Uterus (tissue), 2 donors: Measurements from ENCODE around the gene AQP11.

Source experiments
- POLR2A ChIP-seq, 2 donors: fragments of 450-650 bp; IDR thresholded peaks; one replicate each; pipeline ENCODE4 v1.6.1; 2016; ENCODE audit warnings: antibody characterized with exemption in 2 of 2, mild to moderate bottlenecking in 1 of 2, moderate library complexity in 1 of 2
- TF ChIP-seq, protein P1 (sequence below), 4 experiments: fragments of 200-600 bp in 2 of 4; fragments of 450-650 bp in 2 of 4; sonication (generic) in 2 of 4; IDR thresholded peaks; one replicate each; pipeline ENCODE4 v1.5.1; 2016 to 2019; ENCODE audit warnings: antibody characterized with exemption in 4 of 4, mild to moderate bottlenecking in 2 of 4, moderate library complexity in 1 of 4

DNA sequence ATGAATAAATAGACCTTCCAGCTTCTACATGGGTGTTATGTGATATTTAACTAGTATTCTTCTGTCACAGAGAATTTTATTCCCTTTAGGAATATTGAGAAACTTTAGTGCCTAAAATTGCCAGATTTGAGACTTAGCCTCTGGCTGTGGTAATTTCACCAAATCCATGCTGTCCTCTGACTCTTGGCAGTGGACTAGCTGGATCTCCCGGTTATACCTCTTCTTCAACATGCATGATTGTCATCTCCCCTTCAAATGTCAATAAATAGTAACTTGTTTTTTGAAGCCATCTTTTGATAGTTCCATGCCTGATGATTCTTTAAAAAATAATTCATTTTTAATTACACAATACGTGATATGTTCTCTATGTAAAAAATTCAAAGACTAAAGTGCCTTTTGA, 8.4 kb downstream of the AQP11 start:
- TF ChIP-seq, protein P1, sequence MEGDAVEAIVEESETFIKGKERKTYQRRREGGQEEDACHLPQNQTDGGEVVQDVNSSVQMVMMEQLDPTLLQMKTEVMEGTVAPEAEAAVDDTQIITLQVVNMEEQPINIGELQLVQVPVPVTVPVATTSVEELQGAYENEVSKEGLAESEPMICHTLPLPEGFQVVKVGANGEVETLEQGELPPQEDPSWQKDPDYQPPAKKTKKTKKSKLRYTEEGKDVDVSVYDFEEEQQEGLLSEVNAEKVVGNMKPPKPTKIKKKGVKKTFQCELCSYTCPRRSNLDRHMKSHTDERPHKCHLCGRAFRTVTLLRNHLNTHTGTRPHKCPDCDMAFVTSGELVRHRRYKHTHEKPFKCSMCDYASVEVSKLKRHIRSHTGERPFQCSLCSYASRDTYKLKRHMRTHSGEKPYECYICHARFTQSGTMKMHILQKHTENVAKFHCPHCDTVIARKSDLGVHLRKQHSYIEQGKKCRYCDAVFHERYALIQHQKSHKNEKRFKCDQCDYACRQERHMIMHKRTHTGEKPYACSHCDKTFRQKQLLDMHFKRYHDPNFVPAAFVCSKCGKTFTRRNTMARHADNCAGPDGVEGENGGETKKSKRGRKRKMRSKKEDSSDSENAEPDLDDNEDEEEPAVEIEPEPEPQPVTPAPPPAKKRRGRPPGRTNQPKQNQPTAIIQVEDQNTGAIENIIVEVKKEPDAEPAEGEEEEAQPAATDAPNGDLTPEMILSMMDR (IDR thresholded peaks at IDR 0.05) = no peak
- no peak for TF ChIP-seq POLR2A (IDR thresholded peaks at IDR 0.05)
